Activated CD4-positive, alpha-beta T cell treated with anti-CD3 and anti-CD28 coated beads, Interleukin-10, Interleukin-2, amounts not matched to agents 100 ng/mL and 50 ng/mL, durations not matched to agents 16 hours and 8 hours (primary cell): ENCODE results near the gene AIM2.
A peak's percentile ranks its signal among the peaks of the same experiment; 100 is the strongest.

ENCODE experiments used
- DNase-seq: peaks from one replicate; pipeline ENCODE4 v3.0.0-alpha.2; 2020

The AIM2 gene

GRCh38 chr1:159014851-159015250 lies 61.7 kb downstream of the AIM2 start:
- DNase-seq = peak; percentile 56

GRCh38 chr1:159014003-159014571 lies 62.5 kb downstream of the AIM2 start:
- DNase-seq = peak; percentile 49

- DNase-seq = peak; percentile 93
Observed at GRCh38 chr1:159012495-159012894, 64.1 kb downstream of the AIM2 start.
